WTC11 (cell line): ENCODE results near the gene PODN. TPM values are rescaled to one million over a fixed set of nuclear protein-coding genes. Genes with fewer than 3 reads are reported as not detected.

ENCODE experiments used
- ATAC-seq: fragments of 200-7000 bp; cut with Tn5 transposase; 2 replicates; pipeline ENCODE4 v1.10.0; 2021; ENCODE audit warnings: mild to moderate bottlenecking, moderate library complexity
- CTCF ChIA-PET: fragments of 300-600 bp; sonication (Branson Sonifier 250); formaldehyde crosslinking; loops from one replicate; lab custom pipeline; 2021; ENCODE audit warnings: antibody characterized with exemption; lab: Charles Lee
- POLR2A ChIA-PET: fragments of 350-600 bp; sonication (Branson Sonifier 250); formaldehyde crosslinking; loops from one replicate; lab custom pipeline; 2021; ENCODE audit warnings: antibody characterized with exemption; lab: Charles Lee
- DNase-seq: peaks from one replicate; pipeline ENCODE4 v3.0.0; 2021; ENCODE audit warnings: low spot score
- H3K27ac Mint-ChIP-seq: 2 replicates; pipeline ENCODE4 v1.8.0; 2021; ENCODE audit warnings: mixed read lengths
- H3K27me3 Mint-ChIP-seq: 2 replicates; pipeline ENCODE4 v1.8.0; 2021; ENCODE audit warnings: low read depth, mild to moderate bottlenecking, moderate library complexity, mixed read lengths
- H3K36me3 Mint-ChIP-seq: 2 replicates; pipeline ENCODE4 v1.8.0; 2021; ENCODE audit warnings: mixed read lengths
- H3K4me1 Mint-ChIP-seq: 2 replicates; pipeline ENCODE4 v1.8.0; 2022; ENCODE audit warnings: mixed read lengths
- H3K4me3 Mint-ChIP-seq: 2 replicates; pipeline ENCODE4 v1.8.0; 2021; ENCODE audit warnings: mild to moderate bottlenecking, moderate library complexity, mixed read lengths
- H3K9me3 Mint-ChIP-seq: 2 replicates; pipeline ENCODE4 v1.8.0; 2021; ENCODE audit warnings: mixed read lengths
- AR ChIP-seq: fragments of 250-450 bp; sonication (Bioruptor Pico); IDR thresholded peaks from 2 replicates; pipeline ENCODE4 v1.9.0; 2021; ENCODE audit warnings: mild to moderate bottlenecking
- CDX4 ChIP-seq: fragments of 250-450 bp; sonication (Bioruptor Pico); IDR thresholded peaks from 2 replicates; pipeline ENCODE4 v1.9.0; 2021; ENCODE audit warnings: moderate library complexity, mild to moderate bottlenecking, inconsistent platforms, borderline replicate concordance
- E2F4 ChIP-seq: sonication (generic); formaldehyde crosslinking; IDR thresholded peaks from 2 replicates; pipeline ENCODE4 v1.8.1; 2022; ENCODE audit warnings: low read depth, mild to moderate bottlenecking, moderate library complexity, missing genetic modification reagents, borderline replicate concordance
- E2F5 ChIP-seq: sonication (generic); formaldehyde crosslinking; IDR thresholded peaks from 2 replicates; pipeline ENCODE4 v1.8.1; 2022; ENCODE audit warnings: mild to moderate bottlenecking, moderate library complexity, missing genetic modification reagents
- IRF2 ChIP-seq: sonication (generic); formaldehyde crosslinking; IDR thresholded peaks from 2 replicates; pipeline ENCODE4 v1.8.0; 2022; ENCODE audit warnings: low read depth, missing genetic modification reagents, borderline replicate concordance
- JAZF1 ChIP-seq: fragments of 250-450 bp; sonication (Bioruptor Pico); IDR thresholded peaks from 2 replicates; pipeline ENCODE4 v1.9.0; 2021; ENCODE audit warnings: moderate library complexity, mild to moderate bottlenecking, inconsistent platforms
- NFE2L1 ChIP-seq: sonication (generic); formaldehyde crosslinking; IDR thresholded peaks from 2 replicates; pipeline ENCODE4 v1.8.1; 2023; ENCODE audit warnings: missing genetic modification reagents
- NR2C2 ChIP-seq: sonication (generic); formaldehyde crosslinking; IDR thresholded peaks from 2 replicates; pipeline ENCODE4 v1.8.0; 2022; ENCODE audit warnings: mild to moderate bottlenecking, missing genetic modification reagents
- NR3C1 ChIP-seq: sonication (generic); formaldehyde crosslinking; conservative IDR thresholded peaks from 2 replicates; pipeline ENCODE4 v1.8.1; 2023; ENCODE audit warnings: low read depth, mild to moderate bottlenecking, missing genetic modification reagents
- SOX15 ChIP-seq: fragments of 250-450 bp; sonication (Bioruptor Pico); IDR thresholded peaks from 2 replicates; pipeline ENCODE4 v1.9.0; 2021; ENCODE audit warnings: mild to moderate bottlenecking
- TEAD1 ChIP-seq: sonication (generic); formaldehyde crosslinking; IDR thresholded peaks from 2 replicates; pipeline ENCODE4 v1.8.0; 2022; ENCODE audit warnings: mild to moderate bottlenecking, missing genetic modification reagents
- TEAD4 ChIP-seq: sonication (generic); formaldehyde crosslinking; IDR thresholded peaks from 2 replicates; pipeline ENCODE4 v1.8.0; 2022; ENCODE audit warnings: mild to moderate bottlenecking, missing genetic modification reagents
- TP53 ChIP-seq: sonication (generic); formaldehyde crosslinking; IDR thresholded peaks from 2 replicates; pipeline ENCODE4 v1.8.1; 2023; ENCODE audit warnings: mild to moderate bottlenecking, missing genetic modification reagents
- ZBTB21 ChIP-seq: sonication (generic); formaldehyde crosslinking; IDR thresholded peaks from 2 replicates; pipeline ENCODE4 v1.8.1; 2023; ENCODE audit warnings: mild to moderate bottlenecking, missing genetic modification reagents, borderline replicate concordance
- ZNF263 ChIP-seq: sonication (generic); formaldehyde crosslinking; IDR thresholded peaks from 2 replicates; pipeline ENCODE4 v1.8.1; 2022; ENCODE audit warnings: low read depth, mild to moderate bottlenecking, moderate library complexity, missing genetic modification reagents
- ZNF281 ChIP-seq: sonication (generic); formaldehyde crosslinking; IDR thresholded peaks from 2 replicates; pipeline ENCODE4 v1.8.0; 2023; ENCODE audit warnings: mild to moderate bottlenecking, missing genetic modification reagents
- total RNA-seq: library from RNA; stranded (reverse); gene quantifications from 3 replicates; pipeline ENCODE4 v1.2.3, GENCODE V29; 2021
- TF ChIP-seq, protein P1 (sequence below): fragments of 200-600 bp; IDR thresholded peaks from 2 replicates; pipeline ENCODE4 v1.8.0; 2022; ENCODE audit warnings: antibody characterized with exemption
- TF ChIP-seq, protein P2 (sequence below): sonication (generic); formaldehyde crosslinking; IDR thresholded peaks from 2 replicates; pipeline ENCODE4 v1.8.0; 2022; ENCODE audit warnings: mild to moderate bottlenecking, missing genetic modification reagents
- TF ChIP-seq, protein P3 (sequence below): sonication (generic); formaldehyde crosslinking; IDR thresholded peaks from 2 replicates; pipeline ENCODE4 v1.8.0; 2022; ENCODE audit warnings: mild to moderate bottlenecking, missing genetic modification reagents
- TF ChIP-seq, protein P4 (sequence below): sonication (generic); formaldehyde crosslinking; IDR thresholded peaks from 2 replicates; pipeline ENCODE4 v1.8.1; 2023; ENCODE audit warnings: mild to moderate bottlenecking, missing genetic modification reagents, borderline replicate concordance

The PODN gene
- total RNA-seq, 1 experiment from 2014 or later: 0.48 TPM

DNA sequence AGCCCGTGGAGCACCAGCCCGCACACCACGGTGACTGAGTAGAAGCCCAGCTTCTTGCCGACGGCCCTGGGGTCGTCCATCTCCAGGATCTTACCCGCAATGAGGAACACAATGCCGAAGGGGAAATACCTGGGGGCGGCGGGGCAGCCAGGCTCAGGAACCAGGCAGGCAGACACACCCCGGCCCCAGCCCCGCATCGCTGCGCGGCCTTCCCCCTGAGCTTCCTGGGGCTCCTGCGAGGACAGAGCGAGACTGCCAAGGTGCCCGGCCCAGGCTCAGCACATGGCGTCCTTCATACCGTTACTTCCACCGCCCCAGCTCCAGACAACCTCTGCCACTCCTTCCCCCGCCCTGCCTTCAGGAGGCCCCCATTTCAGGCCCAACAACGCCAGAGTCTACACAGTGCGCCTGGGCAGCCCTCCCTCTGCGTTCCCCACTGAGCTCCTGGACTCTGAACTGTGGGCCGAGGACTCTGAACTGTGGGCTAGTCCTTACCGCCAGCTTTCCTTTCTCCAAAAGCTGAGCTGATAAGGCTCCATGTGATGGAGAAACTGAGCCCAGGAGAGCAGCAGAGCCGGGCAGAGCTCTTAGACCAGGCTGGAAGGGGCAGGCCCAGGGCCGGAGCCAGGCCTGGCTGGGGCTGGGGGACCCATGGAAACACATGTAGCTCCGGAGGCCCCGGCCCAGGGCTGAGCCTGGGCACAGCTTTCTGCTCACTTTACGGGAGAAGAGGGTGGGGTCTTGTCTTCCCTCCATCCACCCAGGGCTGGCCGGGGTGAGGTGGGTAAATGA, 30.8 kb downstream of the PODN start (continued):
- TF ChIP-seq, protein P1, sequence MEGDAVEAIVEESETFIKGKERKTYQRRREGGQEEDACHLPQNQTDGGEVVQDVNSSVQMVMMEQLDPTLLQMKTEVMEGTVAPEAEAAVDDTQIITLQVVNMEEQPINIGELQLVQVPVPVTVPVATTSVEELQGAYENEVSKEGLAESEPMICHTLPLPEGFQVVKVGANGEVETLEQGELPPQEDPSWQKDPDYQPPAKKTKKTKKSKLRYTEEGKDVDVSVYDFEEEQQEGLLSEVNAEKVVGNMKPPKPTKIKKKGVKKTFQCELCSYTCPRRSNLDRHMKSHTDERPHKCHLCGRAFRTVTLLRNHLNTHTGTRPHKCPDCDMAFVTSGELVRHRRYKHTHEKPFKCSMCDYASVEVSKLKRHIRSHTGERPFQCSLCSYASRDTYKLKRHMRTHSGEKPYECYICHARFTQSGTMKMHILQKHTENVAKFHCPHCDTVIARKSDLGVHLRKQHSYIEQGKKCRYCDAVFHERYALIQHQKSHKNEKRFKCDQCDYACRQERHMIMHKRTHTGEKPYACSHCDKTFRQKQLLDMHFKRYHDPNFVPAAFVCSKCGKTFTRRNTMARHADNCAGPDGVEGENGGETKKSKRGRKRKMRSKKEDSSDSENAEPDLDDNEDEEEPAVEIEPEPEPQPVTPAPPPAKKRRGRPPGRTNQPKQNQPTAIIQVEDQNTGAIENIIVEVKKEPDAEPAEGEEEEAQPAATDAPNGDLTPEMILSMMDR: no peak
- TF ChIP-seq SOX15 (CRISPR knock-in tag): no peak

DNA sequence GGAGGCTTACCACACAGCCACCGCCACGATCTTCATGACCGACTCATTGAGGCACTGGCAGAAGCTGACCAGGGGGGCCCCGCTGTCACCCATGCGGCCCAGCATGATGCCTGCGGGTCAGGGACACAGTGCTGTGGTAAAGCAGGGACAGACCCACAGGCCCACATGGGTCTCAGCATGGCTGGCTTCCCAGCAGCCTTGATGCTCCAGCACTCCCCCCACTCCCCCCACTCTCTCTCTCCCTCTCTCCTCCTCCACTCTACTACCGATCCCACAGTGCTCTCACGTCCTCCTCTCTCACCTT, 31.4 kb downstream of the PODN start:
- Mint-ChIP-seq H3K27me3 (no peaks in the 10 kb centered on the region; the same call in 1 of the 2 replicates), H3K27ac (no peak overlapping the region), H3K36me3 (no peaks in the 10 kb centered on the region), H3K9me3 (no peaks in the 10 kb centered on the region), H3K4me1 (no peaks in the 10 kb centered on the region), H3K4me3 (no peak overlapping the region)
- ChIA-PET POLR2A (no interaction called here), CTCF (interaction anchor here (1.0 kb wide), 1 partner anchor 16 kb away, joined by 3 read pairs; no protein-coding TSS in a partner anchor)
- no peak for ATAC-seq
- no peak for DNase-seq
- no peak for TF ChIP-seq NR2C2
- TF ChIP-seq E2F5: no peak
- TF ChIP-seq NFE2L1 (CRISPR knock-in tag): no peak
- no peak for TF ChIP-seq NR3C1 (CRISPR knock-in tag)
- no peak for TF ChIP-seq TEAD4 (CRISPR knock-in tag)
- TF ChIP-seq TP53 (CRISPR knock-in tag): no peak
- no peak for TF ChIP-seq AR
- TF ChIP-seq ZBTB21 (CRISPR knock-in tag): no peak
- no peak for TF ChIP-seq TEAD1 (CRISPR knock-in tag)
- TF ChIP-seq, protein P2, sequence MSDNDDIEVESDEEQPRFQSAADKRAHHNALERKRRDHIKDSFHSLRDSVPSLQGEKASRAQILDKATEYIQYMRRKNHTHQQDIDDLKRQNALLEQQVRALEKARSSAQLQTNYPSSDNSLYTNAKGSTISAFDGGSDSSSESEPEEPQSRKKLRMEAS: no peak
- no peak for TF ChIP-seq JAZF1 (CRISPR knock-in tag)
- TF ChIP-seq ZNF281 (CRISPR knock-in tag): no peak
- TF ChIP-seq ZNF263 (CRISPR knock-in tag): no peak
- TF ChIP-seq CDX4: no peak
- TF ChIP-seq E2F4 (CRISPR knock-in tag): no peak
- TF ChIP-seq, protein P3, sequence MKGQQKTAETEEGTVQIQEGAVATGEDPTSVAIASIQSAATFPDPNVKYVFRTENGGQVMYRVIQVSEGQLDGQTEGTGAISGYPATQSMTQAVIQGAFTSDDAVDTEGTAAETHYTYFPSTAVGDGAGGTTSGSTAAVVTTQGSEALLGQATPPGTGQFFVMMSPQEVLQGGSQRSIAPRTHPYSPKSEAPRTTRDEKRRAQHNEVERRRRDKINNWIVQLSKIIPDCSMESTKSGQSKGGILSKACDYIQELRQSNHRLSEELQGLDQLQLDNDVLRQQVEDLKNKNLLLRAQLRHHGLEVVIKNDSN (CRISPR knock-in tag): no peak
- TF ChIP-seq IRF2: no peak
- TF ChIP-seq, protein P4, sequence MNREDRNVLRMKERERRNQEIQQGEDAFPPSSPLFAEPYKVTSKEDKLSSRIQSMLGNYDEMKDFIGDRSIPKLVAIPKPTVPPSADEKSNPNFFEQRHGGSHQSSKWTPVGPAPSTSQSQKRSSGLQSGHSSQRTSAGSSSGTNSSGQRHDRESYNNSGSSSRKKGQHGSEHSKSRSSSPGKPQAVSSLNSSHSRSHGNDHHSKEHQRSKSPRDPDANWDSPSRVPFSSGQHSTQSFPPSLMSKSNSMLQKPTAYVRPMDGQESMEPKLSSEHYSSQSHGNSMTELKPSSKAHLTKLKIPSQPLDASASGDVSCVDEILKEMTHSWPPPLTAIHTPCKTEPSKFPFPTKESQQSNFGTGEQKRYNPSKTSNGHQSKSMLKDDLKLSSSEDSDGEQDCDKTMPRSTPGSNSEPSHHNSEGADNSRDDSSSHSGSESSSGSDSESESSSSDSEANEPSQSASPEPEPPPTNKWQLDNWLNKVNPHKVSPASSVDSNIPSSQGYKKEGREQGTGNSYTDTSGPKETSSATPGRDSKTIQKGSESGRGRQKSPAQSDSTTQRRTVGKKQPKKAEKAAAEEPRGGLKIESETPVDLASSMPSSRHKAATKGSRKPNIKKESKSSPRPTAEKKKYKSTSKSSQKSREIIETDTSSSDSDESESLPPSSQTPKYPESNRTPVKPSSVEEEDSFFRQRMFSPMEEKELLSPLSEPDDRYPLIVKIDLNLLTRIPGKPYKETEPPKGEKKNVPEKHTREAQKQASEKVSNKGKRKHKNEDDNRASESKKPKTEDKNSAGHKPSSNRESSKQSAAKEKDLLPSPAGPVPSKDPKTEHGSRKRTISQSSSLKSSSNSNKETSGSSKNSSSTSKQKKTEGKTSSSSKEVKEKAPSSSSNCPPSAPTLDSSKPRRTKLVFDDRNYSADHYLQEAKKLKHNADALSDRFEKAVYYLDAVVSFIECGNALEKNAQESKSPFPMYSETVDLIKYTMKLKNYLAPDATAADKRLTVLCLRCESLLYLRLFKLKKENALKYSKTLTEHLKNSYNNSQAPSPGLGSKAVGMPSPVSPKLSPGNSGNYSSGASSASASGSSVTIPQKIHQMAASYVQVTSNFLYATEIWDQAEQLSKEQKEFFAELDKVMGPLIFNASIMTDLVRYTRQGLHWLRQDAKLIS (CRISPR knock-in tag): no peak
